Astrocyte (in vitro differentiated cells and primary cell): Measurements from ENCODE around the gene RGS10. TPM values are rescaled to one million over a fixed set of nuclear protein-coding genes. Genes with fewer than 3 reads are reported as not detected.
A peak's percentile ranks its signal among the peaks of the same experiment; 100 is the strongest.

Source experiments
- DNase-seq: peaks from one replicate; pipeline ENCODE4 v3.0.0-alpha.2; 2010; ENCODE audit warnings: low read depth
- FAIRE-seq: peaks from 2 replicates; lab custom pipeline; 2011; peaks lifted over from hg19 to GRCh38; lab: Jason Lieb, UNC
- H2AFZ ChIP-seq: 2 replicates; pipeline ENCODE4 v1.6.0; 2012; ENCODE audit warnings: low read depth, low read length, inconsistent platforms
- H3K27ac ChIP-seq: 2 replicates; pipeline ENCODE4 v1.5.1; 2011; ENCODE audit warnings: low read depth, low read length, inconsistent platforms
- H3K27me3 ChIP-seq: 2 replicates; pipeline ENCODE4 v1.6.0; 2011; ENCODE audit warnings: low read length, inconsistent platforms; ENCODE audit not compliant: insufficient read depth
- H3K36me3 ChIP-seq: 2 replicates; pipeline ENCODE4 v1.5.1; 2011; ENCODE audit warnings: low read length, inconsistent platforms; ENCODE audit not compliant: insufficient read depth
- H3K4me1 ChIP-seq: 2 replicates; pipeline ENCODE4 v1.5.1; 2011; ENCODE audit warnings: low read length, inconsistent platforms; ENCODE audit not compliant: insufficient read depth
- H3K4me2 ChIP-seq: 2 replicates; pipeline ENCODE4 v1.6.0; 2012; ENCODE audit warnings: low read length, inconsistent platforms
- H3K4me3 ChIP-seq: 2 replicates; pipeline ENCODE4 v1.5.1; 2011; ENCODE audit warnings: low read depth, mild to moderate bottlenecking, low read length, inconsistent platforms; ENCODE audit not compliant: insufficient read depth
- H3K79me2 ChIP-seq: 2 replicates; pipeline ENCODE4 v1.6.0; 2012; ENCODE audit warnings: mild to moderate bottlenecking, low read length, inconsistent platforms; ENCODE audit not compliant: insufficient read depth
- H3K9ac ChIP-seq: 2 replicates; pipeline ENCODE4 v1.6.0; 2012; ENCODE audit warnings: mild to moderate bottlenecking, low read length, inconsistent platforms
- H3K9me3 ChIP-seq: 2 replicates; pipeline ENCODE4 v1.5.1; 2012; ENCODE audit warnings: low read depth, mild to moderate bottlenecking, low read length, inconsistent platforms; ENCODE audit not compliant: insufficient read depth
- H4K20me1 ChIP-seq: 2 replicates; pipeline ENCODE4 v1.6.0; 2012; ENCODE audit warnings: low read length, inconsistent platforms; ENCODE audit not compliant: insufficient read depth
- H3K27ac Mint-ChIP-seq: one replicate; pipeline ENCODE4 v1.8.0; 2021; ENCODE audit warnings: mild to moderate bottlenecking, mixed read lengths; ENCODE audit not compliant: unreplicated experiment
- H3K27me3 Mint-ChIP-seq: one replicate; pipeline ENCODE4 v1.8.0; 2021; ENCODE audit warnings: low read depth, mixed read lengths; ENCODE audit not compliant: unreplicated experiment
- H3K36me3 Mint-ChIP-seq: one replicate; pipeline ENCODE4 v1.8.0; 2021; ENCODE audit warnings: low read depth, mixed read lengths; ENCODE audit not compliant: unreplicated experiment
- H3K4me1 Mint-ChIP-seq: one replicate; pipeline ENCODE4 v1.8.0; 2021; ENCODE audit warnings: low read depth, mixed read lengths; ENCODE audit not compliant: unreplicated experiment
- H3K4me3 Mint-ChIP-seq: one replicate; pipeline ENCODE4 v1.8.0; 2021; ENCODE audit warnings: mild to moderate bottlenecking, moderate library complexity, mixed read lengths; ENCODE audit not compliant: unreplicated experiment
- H3K9me3 Mint-ChIP-seq: one replicate; pipeline ENCODE4 v1.8.0; 2021; ENCODE audit warnings: mild to moderate bottlenecking, mixed read lengths; ENCODE audit not compliant: unreplicated experiment
- EZH2 ChIP-seq: IDR thresholded peaks from 2 replicates; pipeline ENCODE4 v1.6.1; 2012; ENCODE audit warnings: mild to moderate bottlenecking, low read length, inconsistent platforms; ENCODE audit not compliant: insufficient read depth
- total RNA-seq: library from RNA; stranded (reverse); gene quantifications from 2 replicates; pipeline ENCODE4 v1.2.1, GENCODE V29; 2021
- TF ChIP-seq, protein P1 (sequence below): IDR thresholded peaks from 2 replicates; pipeline ENCODE4 v1.5.1; 2011; ENCODE audit warnings: low read depth, mild to moderate bottlenecking, inconsistent platforms, low read length, moderate library complexity; ENCODE audit not compliant: insufficient read depth

The RGS10 gene
- total RNA-seq, 1 donor from 2014 or later = 40.1 TPM

DNA sequence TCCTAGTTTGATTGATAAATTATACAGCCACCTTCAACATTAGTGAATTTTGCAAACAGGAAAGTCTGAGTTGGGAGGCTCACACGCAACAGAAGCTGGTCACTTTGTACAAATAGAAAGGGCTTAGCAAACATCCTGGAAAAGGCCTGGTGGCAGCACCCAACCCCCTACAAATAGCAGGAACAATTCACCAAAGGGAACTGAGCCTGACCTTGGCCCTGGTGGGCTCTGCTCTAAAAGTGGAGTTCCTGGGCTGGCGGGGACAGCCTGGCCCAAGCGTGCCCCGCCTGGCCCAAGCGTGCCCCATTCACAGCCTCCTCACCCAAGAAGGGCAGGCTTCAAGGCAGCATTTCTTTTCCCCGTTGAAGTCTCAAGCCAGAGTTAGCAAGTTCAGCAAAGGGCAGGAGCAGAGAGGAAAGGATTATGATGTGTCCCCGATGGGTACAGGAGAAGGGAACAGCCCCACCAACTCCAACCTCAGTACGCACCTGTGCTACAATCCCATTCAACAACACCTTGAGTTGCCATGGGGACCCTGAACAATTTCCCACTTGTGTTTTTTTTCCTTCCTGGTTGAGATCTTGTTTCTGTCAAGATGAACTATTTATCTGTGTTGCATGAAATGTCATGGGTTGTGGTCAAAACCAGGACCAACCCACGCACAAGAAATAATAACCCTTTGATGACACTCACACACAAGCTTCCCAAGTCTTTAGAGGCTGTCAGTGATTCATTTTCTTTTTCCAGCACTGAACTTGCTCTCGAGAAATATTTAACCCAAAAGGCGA, 43.4 kb downstream of the RGS10 start:
- Histone ChIP-seq H3K4me3 (no peak overlapping the region), H3K9me3 (no peaks in the 10 kb centered on the region), H3K4me2 (peak overlapping the region; percentile 17), H3K79me2 (no peaks in the 10 kb centered on the region), H3K4me1 (peaks cover 7% of the 10 kb centered on the region), H2AFZ (no peak overlapping the region), H3K36me3 (peaks cover 5% of the 10 kb centered on the region), H4K20me1 (peaks cover 9% of the 10 kb centered on the region), H3K27me3 (no peaks in the 10 kb centered on the region), H3K27ac (no peak overlapping the region), H3K9ac (no peak overlapping the region)
- peak overlapping the region; percentile 69 for H3K27ac Mint-ChIP-seq
- peaks cover 2% of the 10 kb centered on the region for H3K27me3 Mint-ChIP-seq
- FAIRE-seq (no peak), DNase-seq (peak; percentile 63)
- no peak for TF ChIP-seq EZH2
- TF ChIP-seq, protein P1, sequence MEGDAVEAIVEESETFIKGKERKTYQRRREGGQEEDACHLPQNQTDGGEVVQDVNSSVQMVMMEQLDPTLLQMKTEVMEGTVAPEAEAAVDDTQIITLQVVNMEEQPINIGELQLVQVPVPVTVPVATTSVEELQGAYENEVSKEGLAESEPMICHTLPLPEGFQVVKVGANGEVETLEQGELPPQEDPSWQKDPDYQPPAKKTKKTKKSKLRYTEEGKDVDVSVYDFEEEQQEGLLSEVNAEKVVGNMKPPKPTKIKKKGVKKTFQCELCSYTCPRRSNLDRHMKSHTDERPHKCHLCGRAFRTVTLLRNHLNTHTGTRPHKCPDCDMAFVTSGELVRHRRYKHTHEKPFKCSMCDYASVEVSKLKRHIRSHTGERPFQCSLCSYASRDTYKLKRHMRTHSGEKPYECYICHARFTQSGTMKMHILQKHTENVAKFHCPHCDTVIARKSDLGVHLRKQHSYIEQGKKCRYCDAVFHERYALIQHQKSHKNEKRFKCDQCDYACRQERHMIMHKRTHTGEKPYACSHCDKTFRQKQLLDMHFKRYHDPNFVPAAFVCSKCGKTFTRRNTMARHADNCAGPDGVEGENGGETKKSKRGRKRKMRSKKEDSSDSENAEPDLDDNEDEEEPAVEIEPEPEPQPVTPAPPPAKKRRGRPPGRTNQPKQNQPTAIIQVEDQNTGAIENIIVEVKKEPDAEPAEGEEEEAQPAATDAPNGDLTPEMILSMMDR = no peak
- no peak overlapping the region for H3K4me3 Mint-ChIP-seq
- H3K4me1 Mint-ChIP-seq = peaks cover 26% of the 10 kb centered on the region
- H3K36me3 Mint-ChIP-seq = no peaks in the 10 kb centered on the region
- H3K9me3 Mint-ChIP-seq = no peaks in the 10 kb centered on the region

- Histone ChIP-seq H3K9me3 (no peaks in the 10 kb centered on the region), H3K36me3 (peaks cover 5% of the 10 kb centered on the region), H2AFZ (no peak overlapping the region), H3K27me3 (no peaks in the 10 kb centered on the region), H3K79me2 (no peaks in the 10 kb centered on the region), H3K4me1 (peaks cover 7% of the 10 kb centered on the region), H3K4me2 (no peak overlapping the region), H4K20me1 (peaks cover 9% of the 10 kb centered on the region), H3K27ac (no peak overlapping the region), H3K9ac (no peak overlapping the region), H3K4me3 (no peak overlapping the region)
- Mint-ChIP-seq H3K4me1 (peaks cover 25% of the 10 kb centered on the region), H3K36me3 (no peaks in the 10 kb centered on the region), H3K9me3 (no peaks in the 10 kb centered on the region), H3K4me3 (no peak overlapping the region), H3K27ac (no peak overlapping the region), H3K27me3 (peaks cover 2% of the 10 kb centered on the region)
- DNase-seq (no peak), FAIRE-seq (no peak)
- TF ChIP-seq EZH2 = no peak
- TF ChIP-seq, protein P1 = no peak
Observed at GRCh38 chr10:119497243-119497642, 45.3 kb downstream of the RGS10 start.

DNA sequence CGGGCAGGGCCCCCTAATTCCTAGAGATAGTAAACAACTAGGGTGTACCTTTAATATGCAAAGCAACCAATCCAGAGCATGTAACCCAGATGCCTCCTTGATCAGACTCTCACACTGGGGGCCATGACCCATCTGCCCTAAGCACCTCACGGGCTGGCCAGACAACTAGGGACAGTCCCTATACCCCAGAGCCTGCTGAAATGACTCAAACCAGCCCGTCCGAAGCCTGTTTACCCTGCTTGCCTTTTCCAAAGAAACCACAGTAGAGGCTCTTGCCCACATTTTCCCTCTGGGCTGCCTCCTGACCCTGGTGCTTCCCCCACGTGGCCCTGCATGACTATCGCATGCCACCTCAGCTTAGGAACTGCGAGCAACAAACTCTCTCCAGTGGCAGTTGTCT, 46.2 kb downstream of the RGS10 start:
- Mint-ChIP-seq H3K4me3 (no peak overlapping the region), H3K27me3 (peaks cover 3% of the 10 kb centered on the region), H3K36me3 (no peaks in the 10 kb centered on the region), H3K9me3 (no peaks in the 10 kb centered on the region), H3K4me1 (peaks cover 25% of the 10 kb centered on the region), H3K27ac (no peak overlapping the region)
- Histone ChIP-seq H4K20me1 (peaks cover 9% of the 10 kb centered on the region), H3K4me2 (no peak overlapping the region), H3K79me2 (no peaks in the 10 kb centered on the region), H3K27ac (no peak overlapping the region), H3K36me3 (peaks cover 5% of the 10 kb centered on the region), H3K9ac (no peak overlapping the region), H2AFZ (no peak overlapping the region), H3K9me3 (no peaks in the 10 kb centered on the region), H3K27me3 (no peaks in the 10 kb centered on the region), H3K4me3 (no peak overlapping the region), H3K4me1 (peaks cover 7% of the 10 kb centered on the region)
- DNase-seq = no peak
- no peak for TF ChIP-seq EZH2
- TF ChIP-seq, protein P1 = no peak
- no peak for FAIRE-seq
